Astrocyte of the hippocampus (primary cell): ENCODE results near the gene HOXB8.
A peak's percentile ranks its signal among the peaks of the same experiment; 100 is the strongest.

Source experiments
- DNase-seq: peaks from one replicate; pipeline ENCODE4 v3.0.0; 2011; ENCODE audit warnings: low read depth, low spot score

HOXB8 gene

GRCh38 chr17:48567646-48568354, 47.3 kb downstream of the HOXB8 start:
- DNase-seq = no peak

GRCh38 chr17:48567209-48567608, 47.9 kb downstream of the HOXB8 start:
- no peak for DNase-seq

GRCh38 chr17:48566717-48567116, 48.4 kb downstream of the HOXB8 start:
- DNase-seq = no peak

- DNase-seq = no peak
Measured at GRCh38 chr17:48565925-48566710, 49.0 kb downstream of the HOXB8 start.

- DNase-seq = no peak
Measured at GRCh38 chr17:48565022-48565554, 50.0 kb downstream of the HOXB8 start.

GRCh38 chr17:48564188-48565021, 50.7 kb downstream of the HOXB8 start:
- peak; percentile 60 for DNase-seq

- DNase-seq = no peak
Measured at GRCh38 chr17:48563867-48564187, 51.3 kb downstream of the HOXB8 start.

- no peak for DNase-seq
Measured at GRCh38 chr17:48563385-48563838, 51.7 kb downstream of the HOXB8 start.

- DNase-seq = no peak
Measured at GRCh38 chr17:48562934-48563333, 52.2 kb downstream of the HOXB8 start.
